Prostate gland (tissue), 2 donors: Measurements from ENCODE around the gene GPC5.

Source experiments
- CTCF ChIP-seq, 4 experiments: fragments of 200-600 bp in 2 of 4; fragments of 450-650 bp in 2 of 4; sonication (generic) in 2 of 4; IDR thresholded peaks; 1 replicate in 3 of 4; 2 replicates in 1 of 4; pipeline ENCODE4 v1.5.1; 2016 to 2019; ENCODE audit warnings: antibody characterized with exemption in 4 of 4, mild to moderate bottlenecking in 2 of 4, moderate library complexity in 2 of 4
- POLR2AphosphoS5 ChIP-seq: sonication (generic); formaldehyde crosslinking; IDR thresholded peaks from one replicate; pipeline ENCODE4 v1.6.1; 2017; ENCODE audit warnings: antibody characterized with exemption

DNA sequence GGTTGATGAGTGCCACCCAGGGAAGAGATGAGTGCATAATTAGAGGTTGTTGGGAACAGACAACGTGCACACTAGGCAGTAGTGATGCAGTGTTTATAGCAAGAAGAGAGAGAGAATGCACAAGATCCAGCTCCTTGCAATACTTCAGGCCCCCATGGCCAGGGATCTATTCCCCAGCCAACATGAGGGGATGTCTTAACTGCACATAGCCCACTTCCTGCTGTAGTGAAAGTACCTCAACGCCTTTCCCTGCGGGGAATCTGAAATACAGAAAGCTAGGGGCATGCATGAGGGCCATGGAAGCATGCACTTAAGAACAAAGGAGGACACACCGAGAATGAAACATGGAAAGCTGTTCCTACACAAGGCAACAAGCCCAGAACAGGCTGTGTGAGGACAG is 1191.5 kb downstream of the GPC5 start:
- TF ChIP-seq POLR2AphosphoS5 (no peak), CTCF (IDR thresholded peaks at IDR 0.05) (no peak)
